IMR-90 (cell line): ENCODE measurements around the gene CCR9. TPM values are rescaled to one million over a fixed set of nuclear protein-coding genes. Genes with fewer than 3 reads are reported as not detected.

Experiments used
- ATAC-seq: fragments of 200-7000 bp; cut with Tn5 transposase; 2 replicates; pipeline ENCODE4 v1.9.1; 2020; ENCODE audit warnings: low read depth, mild to moderate bottlenecking, moderate library complexity
- BruUV-seq: library from RNA; stranded (reverse); fragments of 400-500 nt; replicated peaks from 2 replicates; lab custom pipeline; 2021; lab: Mats Ljungman, UMichigan
- CTCF ChIA-PET: fragments of 300-600 bp; formaldehyde crosslinking; extraction: SDS; loops from one replicate; lab custom pipeline; 2021; ENCODE audit warnings: antibody characterized with exemption; lab: Yijun Ruan, JAX
- POLR2A ChIA-PET: fragments of 300-600 bp; sonication (Branson Sonifier 250); formaldehyde crosslinking; loops from one replicate; lab custom pipeline; 2022; ENCODE audit warnings: antibody characterized with exemption; ENCODE audit not compliant: unreplicated experiment; lab: Charles Lee
- DNase-seq: peaks from one replicate; pipeline ENCODE4 v3.0.0; 2013
- H2AFZ ChIP-seq: replicated peaks from 2 replicates; pipeline ENCODE3; 2013; ENCODE audit warnings: low read length, mild to moderate bottlenecking; ENCODE audit not compliant: poor library complexity
- H2AK5ac ChIP-seq: 2 replicates; pipeline ENCODE4 v1.6.1; 2013; ENCODE audit warnings: low read depth, low read length, inconsistent platforms
- H2AK9ac ChIP-seq: replicated peaks from 2 replicates; pipeline ENCODE3; 2013; ENCODE audit warnings: mild to moderate bottlenecking, low read depth, low read length, moderate library complexity; ENCODE audit not compliant: poor library complexity
- H2BK120ac ChIP-seq: 2 replicates; pipeline ENCODE4 v1.6.1; 2013; ENCODE audit warnings: low read depth, low read length, inconsistent platforms
- H2BK15ac ChIP-seq: 3 replicates; pipeline ENCODE4 v1.6.1; 2013; ENCODE audit warnings: low read depth, low read length, inconsistent platforms
- H2BK20ac ChIP-seq: 2 replicates; pipeline ENCODE4 v1.6.1; 2013; ENCODE audit warnings: low read depth, mild to moderate bottlenecking, inconsistent platforms, low read length, moderate library complexity
- H2BK5ac ChIP-seq: 2 replicates; pipeline ENCODE4 v1.6.1; 2013; ENCODE audit warnings: mild to moderate bottlenecking, low read depth, low read length, inconsistent platforms; ENCODE audit not compliant: poor library complexity, severe bottlenecking
- H3K14ac ChIP-seq: replicated peaks from 2 replicates; pipeline ENCODE4 v1.6.1; 2013; ENCODE audit warnings: low read depth, low read length, inconsistent platforms
- H3K18ac ChIP-seq: 2 replicates; pipeline ENCODE4 v1.6.1; 2013; ENCODE audit warnings: low read depth, low read length, control low read depth
- H3K23ac ChIP-seq: 2 replicates; pipeline ENCODE4 v1.6.1; 2013; ENCODE audit warnings: low read depth, low read length, inconsistent platforms
- H3K27ac ChIP-seq: 2 replicates; pipeline ENCODE4 v1.5.1; 2013; ENCODE audit warnings: mild to moderate bottlenecking, control low read depth, low read length; ENCODE audit not compliant: insufficient read depth
- H3K27me3 ChIP-seq: 2 replicates; pipeline ENCODE4 v1.6.1; 2013; ENCODE audit warnings: low read length; ENCODE audit not compliant: control insufficient read depth, insufficient read depth
- H3K36me3 ChIP-seq: 2 replicates; pipeline ENCODE4 v1.6.1; 2013; ENCODE audit warnings: low read length, mixed read lengths; ENCODE audit not compliant: control insufficient read depth, insufficient read depth
- H3K4ac ChIP-seq: 2 replicates; pipeline ENCODE4 v1.6.1; 2013; ENCODE audit warnings: low read depth, low read length, inconsistent platforms
- H3K4me1 ChIP-seq: 2 replicates; pipeline ENCODE4 v1.6.1; 2013; ENCODE audit warnings: low read length, mixed read lengths; ENCODE audit not compliant: control insufficient read depth, insufficient read depth
- H3K4me2 ChIP-seq: 2 replicates; pipeline ENCODE4 v1.6.1; 2013; ENCODE audit warnings: low read depth, mild to moderate bottlenecking, control low read depth, low read length, moderate library complexity
- H3K4me3 ChIP-seq: 2 replicates; pipeline ENCODE4 v1.5.1; 2013; ENCODE audit warnings: low read depth, mild to moderate bottlenecking, control low read depth, low read length, moderate library complexity; ENCODE audit not compliant: insufficient read depth
- H3K56ac ChIP-seq: 2 replicates; pipeline ENCODE4 v1.6.1; 2013; ENCODE audit warnings: low read length, inconsistent platforms; ENCODE audit not compliant: insufficient read depth; ENCODE audit errors: extremely low read depth
- H3K79me1 ChIP-seq, 2 experiments: 2 replicates each; pipeline ENCODE4 v1.6.1; 2013; ENCODE audit warnings: low read length in 2 of 2, inconsistent platforms in 1 of 2, low read depth in 1 of 2
- H3K9ac ChIP-seq: 2 replicates; pipeline ENCODE4 v1.6.1; 2013; ENCODE audit warnings: low read depth, low read length, control low read depth
- H3K9me1 ChIP-seq: 2 replicates; pipeline ENCODE4 v1.6.1; 2013; ENCODE audit warnings: low read length, inconsistent platforms; ENCODE audit not compliant: insufficient read depth
- H3K9me3 ChIP-seq: 2 replicates; pipeline ENCODE4 v1.6.1; 2013; ENCODE audit warnings: low read length; ENCODE audit not compliant: control insufficient read depth, insufficient read depth
- H4K20me1 ChIP-seq: 2 replicates; pipeline ENCODE4 v1.6.1; 2013; ENCODE audit warnings: low read length, inconsistent platforms; ENCODE audit not compliant: insufficient read depth
- H4K5ac ChIP-seq: 2 replicates; pipeline ENCODE4 v1.6.1; 2013; ENCODE audit warnings: mild to moderate bottlenecking, low read depth, low read length, control low read depth
- H4K8ac ChIP-seq, 2 experiments: 2 replicates each; pipeline ENCODE4 v1.6.1; 2013; ENCODE audit warnings: low read depth in 2 of 2, low read length in 2 of 2, control low read depth in 1 of 2, inconsistent platforms in 1 of 2
- H4K91ac ChIP-seq: 2 replicates; pipeline ENCODE4 v1.6.1; 2013; ENCODE audit warnings: low read depth, low read length, inconsistent platforms; ENCODE audit not compliant: insufficient read depth
- CEBPB ChIP-seq: IDR thresholded peaks from 2 replicates; pipeline ENCODE4 v1.6.1; 2012; ENCODE audit warnings: low read depth, low read length, improper control_type of control experiment
- CHD1 ChIP-seq: IDR thresholded peaks from 2 replicates; pipeline ENCODE4 v1.6.1; 2012; ENCODE audit warnings: low read depth, low read length, improper control_type of control experiment
- FOS ChIP-seq: fragments of 150-350 bp; IDR thresholded peaks from 2 replicates; pipeline ENCODE4 v1.6.1; 2016; ENCODE audit warnings: low read depth, low read length
- MAFK ChIP-seq: IDR thresholded peaks from 2 replicates; pipeline ENCODE4 v1.6.1; 2012; ENCODE audit warnings: low read depth, low read length, improper control_type of control experiment
- MAZ ChIP-seq: IDR thresholded peaks from 2 replicates; pipeline ENCODE4 v1.6.1; 2012; ENCODE audit warnings: low read depth, mild to moderate bottlenecking, low read length, improper control_type of control experiment, moderate library complexity, borderline replicate concordance
- NFE2L2 ChIP-seq: fragments of 150-350 bp; IDR thresholded peaks from 2 replicates; pipeline ENCODE4 v1.6.1; 2016; ENCODE audit warnings: low read depth, mild to moderate bottlenecking, low read length
- POLR2A ChIP-seq: IDR thresholded peaks from 2 replicates; pipeline ENCODE4 v1.6.1; 2012; ENCODE audit warnings: mild to moderate bottlenecking, low read depth, low read length
- RAD21 ChIP-seq: IDR thresholded peaks from 2 replicates; pipeline ENCODE4 v1.6.1; 2012; ENCODE audit warnings: low read length, improper control_type of control experiment
- RCOR1 ChIP-seq: IDR thresholded peaks from 2 replicates; pipeline ENCODE4 v1.6.1; 2012; ENCODE audit warnings: mild to moderate bottlenecking, low read length, improper control_type of control experiment; ENCODE audit not compliant: insufficient replicate concordance
- RFX5 ChIP-seq: IDR thresholded peaks from 2 replicates; pipeline ENCODE4 v1.8.0; 2012; ENCODE audit warnings: low read depth, mild to moderate bottlenecking, low read length, moderate library complexity
- SMC3 ChIP-seq: fragments of 150-350 bp; IDR thresholded peaks from 2 replicates; pipeline ENCODE4 v1.6.1; 2016; ENCODE audit warnings: low read depth, mild to moderate bottlenecking, antibody characterized with exemption, low read length, moderate library complexity
- WGBS, 2 experiments: methylation state at CpG; one replicate each; pipeline versions ENCODE4 v1.1.5 to v1.1.7; 2013; ENCODE audit warnings: missing lambda C conversion rate in 2 of 2; ENCODE audit not compliant: insufficient read length in 1 of 2; ENCODE audit errors: extremely low coverage in 2 of 2; 5-methylcytosine and 5-hydroxymethylcytosine counted together
- dilution Hi-C: fragments of 300-500 bp; cut with HindIII; formaldehyde crosslinking; loops from one replicate; pipeline ENCODE4 v1.14.3; 2018; ENCODE audit warnings: low sequenced_read_pairs; ENCODE audit not compliant: unreplicated experiment
- in situ Hi-C: fragments of 300-500 bp; cut with MboI; formaldehyde crosslinking; loops from 3 replicates; pipeline ENCODE4 v1.14.3; 2019; ENCODE audit warnings: low sequenced_read_pairs, inconsistent platforms, mixed read lengths
- intact Hi-C: fragments of 100-400 bp; cut with micrococcal nuclease; formaldehyde crosslinking; loops from 2 replicates; pipeline ENCODE4 v1.10.0; 2022
- polyA plus RNA-seq, 3 experiments: library from polyadenylated mRNA; depleted of rRNA; stranded (reverse); fragments of >200 nt; gene quantifications; 2 replicates each; pipeline ENCODE4 v1.2.3, GENCODE V29; 2012; ENCODE audit warnings: low replicate concordance in 1 of 3
- total RNA-seq: library from RNA; depleted of rRNA; stranded (reverse); fragments of >200 nt; gene quantifications from 2 replicates; pipeline ENCODE4 v1.2.3, GENCODE V29; 2012
- TF ChIP-seq, protein P1 (sequence below): conservative IDR thresholded peaks from 2 replicates; pipeline ENCODE4 v1.5.1; 2012; ENCODE audit warnings: mild to moderate bottlenecking, low read depth, low read length, improper control_type of control experiment
- TF ChIP-seq, protein P2 (sequence below): fragments of 150-350 bp; IDR thresholded peaks from 2 replicates; pipeline ENCODE4 v1.6.1; 2017; ENCODE audit warnings: mild to moderate bottlenecking, antibody characterized with exemption, low read length, low read depth

The CCR9 gene
- total and polyA plus RNA-seq, 2 of the 4 experiments (the other 2 are of a cell fraction), result not detected

DNA sequence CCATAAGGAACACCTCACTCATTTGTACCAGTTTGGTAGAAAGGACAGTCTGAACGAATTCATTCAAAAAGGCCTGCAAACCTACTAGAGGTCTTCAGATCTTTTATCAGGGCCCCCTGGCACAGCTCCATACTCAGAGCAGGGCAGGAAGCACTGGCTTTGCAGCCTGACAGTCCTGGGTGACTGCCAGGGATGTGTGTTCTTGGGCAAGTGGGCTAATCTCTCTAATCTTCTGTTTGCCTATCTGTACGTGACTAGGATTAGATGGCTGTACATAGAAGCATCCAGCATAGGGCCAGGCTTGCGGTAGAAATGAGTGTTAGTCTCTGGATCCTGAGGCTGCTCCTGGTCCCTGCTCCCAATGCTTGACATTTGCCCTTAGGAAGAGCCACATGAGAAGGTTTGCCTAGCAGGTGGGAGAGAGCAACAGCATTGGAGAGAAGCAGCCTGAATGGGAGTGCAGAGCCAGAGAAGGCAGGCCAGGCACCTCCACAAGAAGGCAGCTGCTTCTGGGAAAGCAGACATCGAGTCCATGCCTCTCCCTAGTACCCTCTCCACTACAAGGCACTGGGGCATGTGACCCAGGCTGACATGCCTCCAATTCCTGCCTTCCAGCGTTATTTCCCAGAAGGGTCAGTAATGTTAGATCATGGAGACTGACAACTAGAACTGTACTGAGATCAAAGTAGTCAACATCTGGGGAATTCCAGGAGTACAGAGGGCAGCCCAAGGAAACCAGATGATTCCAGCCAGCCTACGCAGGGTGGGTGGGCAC, 55.9 kb downstream of the CCR9 start (continued):
- TF ChIP-seq RFX5, result no peak

- CTCF ChIA-PET, result interaction anchor here (0.8 to 1.4 kb wide), 3 partner anchors 45 to 135 kb away, joined by 3 to 5 read pairs (median 4); no protein-coding TSS in a partner anchor
- Histone ChIP-seq H2AK9ac (no peak within 1 kb of the TSS), H3K18ac (no peak within 1 kb of the TSS), H3K36me3 (peaks cover 13% of the 10 kb centered on the region), H2BK5ac (no peak within 1 kb of the TSS), H4K20me1 (no peaks in the 10 kb centered on the region), H4K91ac (no peak within 1 kb of the TSS), H3K9ac (no peak within 1 kb of the TSS), H2AK5ac (0 out of 2 replicates have a peak within 1 kb of the TSS, but pooled peaks have one; percentile 1), H3K4me2 (no peak within 1 kb of the TSS), H3K4me1 (peaks cover 20% of the 10 kb centered on the region), H3K27me3 (no peaks in the 10 kb centered on the region), H3K23ac (no peak within 1 kb of the TSS), H3K14ac (0 out of 2 replicates have a peak within 1 kb of the TSS, but pooled peaks have one; percentile 0), H4K8ac (no peak within 1 kb of the TSS), H3K56ac (no peak within 1 kb of the TSS), H3K9me3 (peaks cover 4% of the 10 kb centered on the region; the same call in 1 of the 2 replicates), H2BK120ac (no peak within 1 kb of the TSS), H3K27ac (no peak within 1 kb of the TSS), H3K9me1 (peaks cover 28% of the 10 kb centered on the region), H3K4ac (no peak within 1 kb of the TSS; the same call in 1 of the 2 replicates), H2BK20ac (no peak within 1 kb of the TSS), H4K5ac (peak within 1 kb of the TSS; percentile 15; the same call in 1 of the 2 replicates), H2BK15ac (no peak within 1 kb of the TSS), H3K4me3 (no peak within 1 kb of the TSS), H3K79me1 (0 out of 4 replicates have a peak, but pooled peaks cover 0 to 4% of the 10 kb centered on the region in 2 experiments), H2AFZ (no peak within 1 kb of the TSS)
- ATAC-seq (no peak), DNase-seq (peak; percentile 33)
- in situ Hi-C loops (loop anchor here (5.0 to 10.0 kb wide), 2 partner anchors 134 to 431 kb away; partner anchors contain the start of gene CCR5), intact Hi-C loops (no loop called here), dilution Hi-C loops (no loop called here)
- POLR2A ChIA-PET, result interaction anchor here (0.6 kb wide), 1 partner anchor 182 kb away, joined by 5 read pairs; no protein-coding TSS in a partner anchor
- no TSS peak for BruUV-seq
- WGBS, 2 experiments, result 100% methylated on average over 1 of the region's 8 CpGs; no CpG with 5 or more reads in 1 of the 2 experiments
- TF ChIP-seq RCOR1 (no peak), SMC3 (no peak), RFX5 (no peak), FOS (no peak), CHD1 (no peak), CEBPB (no peak), MAFK (no peak), NFE2L2 (no peak), POLR2A (no peak), MAZ (no peak), RAD21 (no peak)
- TF ChIP-seq, protein P1, sequence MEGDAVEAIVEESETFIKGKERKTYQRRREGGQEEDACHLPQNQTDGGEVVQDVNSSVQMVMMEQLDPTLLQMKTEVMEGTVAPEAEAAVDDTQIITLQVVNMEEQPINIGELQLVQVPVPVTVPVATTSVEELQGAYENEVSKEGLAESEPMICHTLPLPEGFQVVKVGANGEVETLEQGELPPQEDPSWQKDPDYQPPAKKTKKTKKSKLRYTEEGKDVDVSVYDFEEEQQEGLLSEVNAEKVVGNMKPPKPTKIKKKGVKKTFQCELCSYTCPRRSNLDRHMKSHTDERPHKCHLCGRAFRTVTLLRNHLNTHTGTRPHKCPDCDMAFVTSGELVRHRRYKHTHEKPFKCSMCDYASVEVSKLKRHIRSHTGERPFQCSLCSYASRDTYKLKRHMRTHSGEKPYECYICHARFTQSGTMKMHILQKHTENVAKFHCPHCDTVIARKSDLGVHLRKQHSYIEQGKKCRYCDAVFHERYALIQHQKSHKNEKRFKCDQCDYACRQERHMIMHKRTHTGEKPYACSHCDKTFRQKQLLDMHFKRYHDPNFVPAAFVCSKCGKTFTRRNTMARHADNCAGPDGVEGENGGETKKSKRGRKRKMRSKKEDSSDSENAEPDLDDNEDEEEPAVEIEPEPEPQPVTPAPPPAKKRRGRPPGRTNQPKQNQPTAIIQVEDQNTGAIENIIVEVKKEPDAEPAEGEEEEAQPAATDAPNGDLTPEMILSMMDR, result no peak
- TF ChIP-seq, protein P2, sequence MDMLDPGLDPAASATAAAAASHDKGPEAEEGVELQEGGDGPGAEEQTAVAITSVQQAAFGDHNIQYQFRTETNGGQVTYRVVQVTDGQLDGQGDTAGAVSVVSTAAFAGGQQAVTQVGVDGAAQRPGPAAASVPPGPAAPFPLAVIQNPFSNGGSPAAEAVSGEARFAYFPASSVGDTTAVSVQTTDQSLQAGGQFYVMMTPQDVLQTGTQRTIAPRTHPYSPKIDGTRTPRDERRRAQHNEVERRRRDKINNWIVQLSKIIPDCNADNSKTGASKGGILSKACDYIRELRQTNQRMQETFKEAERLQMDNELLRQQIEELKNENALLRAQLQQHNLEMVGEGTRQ, result no peak
Measured at GRCh38 chr3:45943207-45943846, 57.0 kb downstream of the CCR9 start, which contains the start of gene CXCR6. CXCR6 (plus strand) TSS chr3:45943464; CDS start chr3:45946482, 3,018 bp downstream.
